SK-N-SH (cell line): ENCODE data around the gene IZUMO1. TPM values are rescaled to one million over a fixed set of nuclear protein-coding genes. Genes with fewer than 3 reads are reported as not detected.
A peak's percentile ranks its signal among the peaks of the same experiment; 100 is the strongest.

Experiments
- CTCF ChIA-PET: fragments of 300-600, 350-600 bp; formaldehyde crosslinking; extraction: SDS; loops from one replicate; lab custom pipeline; 2021; lab: Yijun Ruan, JAX
- POLR2A ChIA-PET: fragments of 350-600 bp; sonication (Branson Sonifier 250); formaldehyde crosslinking; extraction: SDS; loops from one replicate; lab custom pipeline; 2020; ENCODE audit warnings: antibody characterized with exemption, inconsistent platforms; lab: Yijun Ruan, JAX
- DNase-seq: peaks from one replicate; pipeline ENCODE4 v3.0.0; 2012
- H2AFZ ChIP-seq: fragments of 200-600 bp; sonication (generic); 2 replicates; pipeline ENCODE4 v1.8.1; 2016; ENCODE audit warnings: antibody characterized with exemption, mild to moderate bottlenecking, low read depth
- H3F3A ChIP-seq: fragments of 200-600 bp; sonication (generic); replicated peaks from 2 replicates; pipeline ENCODE3; 2016; ENCODE audit warnings: antibody characterized with exemption, mild to moderate bottlenecking; ENCODE audit not compliant: insufficient read depth
- H3K27ac ChIP-seq, 2 experiments: fragments of 200-500 bp in 1 of 2; fragments of 200-600 bp in 1 of 2; sonication (Bioruptor generic) in 1 of 2; sonication (generic), shearing (Covaris generic) in 1 of 2; 2 replicates each; pipeline versions ENCODE4 v1.5.1 to v1.6.1; 2014 to 2016; ENCODE audit warnings: low read depth in 2 of 2, inconsistent platforms in 1 of 2, low read length in 1 of 2, mild to moderate bottlenecking in 1 of 2, mixed read lengths in 1 of 2
- H3K27me3 ChIP-seq: fragments of 200-600 bp; sonication (generic), shearing (Covaris generic); 2 replicates; pipeline ENCODE4 v1.6.1; 2016; ENCODE audit warnings: mixed run types; ENCODE audit not compliant: insufficient read depth
- H3K36me3 ChIP-seq, 2 experiments: fragments of 200-500 bp in 1 of 2; fragments of 200-600 bp in 1 of 2; sonication (Bioruptor generic) in 1 of 2; sonication (generic) in 1 of 2; replicated peaks in 1 of 2; 2 replicates each; pipeline versions ENCODE3 to v1.5.1; 2014 to 2016; ENCODE audit warnings: low read length in 1 of 2, mild to moderate bottlenecking in 1 of 2; ENCODE audit not compliant: insufficient read depth in 2 of 2, control insufficient read depth in 1 of 2
- H3K4me1 ChIP-seq, 2 experiments: fragments of 200-500 bp in 1 of 2; fragments of 200-600 bp in 1 of 2; sonication (Bioruptor generic) in 1 of 2; sonication (generic), shearing (Covaris generic) in 1 of 2; 2 replicates each; pipeline versions ENCODE4 v1.5.1 to v1.6.1; 2014 to 2016; ENCODE audit warnings: low read depth in 1 of 2, low read length in 1 of 2, mixed run types in 1 of 2; ENCODE audit not compliant: insufficient read depth in 2 of 2, control insufficient read depth in 1 of 2
- H3K4me2 ChIP-seq: fragments of 200-600 bp; sonication (generic), shearing (Covaris generic); 2 replicates; pipeline ENCODE4 v1.6.1; 2017; ENCODE audit warnings: mixed run types
- H3K4me3 ChIP-seq, 2 experiments: fragments of 200-500 bp in 1 of 2; fragments of 200-600 bp in 1 of 2; sonication (Bioruptor generic) in 1 of 2; sonication (generic), shearing (Covaris generic) in 1 of 2; 2 replicates each; pipeline versions ENCODE4 v1.5.1 to v1.8.1; 2014 to 2016; ENCODE audit warnings: low read depth in 2 of 2, inconsistent platforms in 1 of 2, low read length in 1 of 2, mild to moderate bottlenecking in 1 of 2, mixed read lengths in 1 of 2, moderate library complexity in 1 of 2
- H3K79me2 ChIP-seq: fragments of 200-600 bp; sonication (generic); 2 replicates; pipeline ENCODE4 v1.8.1; 2017; ENCODE audit warnings: mild to moderate bottlenecking; ENCODE audit not compliant: insufficient read depth
- H3K9ac ChIP-seq: fragments of 200-600 bp; sonication (generic); 2 replicates; pipeline ENCODE4 v1.6.1; 2017; ENCODE audit warnings: mixed run types
- H3K9me2 ChIP-seq: fragments of 200-600 bp; sonication (generic); 2 replicates; pipeline ENCODE4 v1.6.1; 2017; ENCODE audit warnings: mixed run types
- H3K9me3 ChIP-seq: fragments of 200-600 bp; sonication (generic); 2 replicates; pipeline ENCODE4 v1.6.1; 2017; ENCODE audit warnings: mixed run types, mild to moderate bottlenecking, moderate library complexity
- H4K20me1 ChIP-seq: fragments of 200-600 bp; sonication (generic); 2 replicates; pipeline ENCODE4 v1.6.1; 2017; ENCODE audit warnings: mild to moderate bottlenecking, mixed run types; ENCODE audit not compliant: insufficient read depth
- CHD2 ChIP-seq: fragments of 150-350 bp; IDR thresholded peaks from 2 replicates; pipeline ENCODE4 v1.6.1; 2018; ENCODE audit warnings: low read length; ENCODE audit not compliant: partially characterized antibody
- FOXJ3 ChIP-seq: sonication (generic); formaldehyde crosslinking; IDR thresholded peaks from 2 replicates; pipeline ENCODE4 v1.5.1; 2020; ENCODE audit warnings: mild to moderate bottlenecking, missing genetic modification reagents
- FOXM1 ChIP-seq: IDR thresholded peaks from 2 replicates; pipeline ENCODE4 v1.4.0; 2012; ENCODE audit warnings: low read depth, mild to moderate bottlenecking
- MAX ChIP-seq: IDR thresholded peaks from 2 replicates; pipeline ENCODE4 v1.4.0; 2012; ENCODE audit warnings: low read depth
- MXI1 ChIP-seq: IDR thresholded peaks from 2 replicates; pipeline ENCODE4 v1.6.1; 2012; ENCODE audit warnings: mild to moderate bottlenecking, low read depth, low read length, improper control_type of control experiment
- NFIC ChIP-seq: IDR thresholded peaks from 2 replicates; pipeline ENCODE4 v1.4.0; 2012; ENCODE audit warnings: borderline replicate concordance
- NRF1 ChIP-seq: IDR thresholded peaks from 2 replicates; pipeline ENCODE4 v1.6.1; 2012; ENCODE audit warnings: low read depth, mild to moderate bottlenecking, low read length
- POLR2AphosphoS5 ChIP-seq: IDR thresholded peaks from 2 replicates; pipeline ENCODE4 v1.6.1; 2012; ENCODE audit warnings: low read depth, low read length
- RAD21 ChIP-seq: IDR thresholded peaks from 2 replicates; pipeline ENCODE4 v1.6.1; 2012; ENCODE audit warnings: mild to moderate bottlenecking, low read length
- SIN3A ChIP-seq: IDR thresholded peaks from 2 replicates; pipeline ENCODE4 v1.6.1; 2012; ENCODE audit warnings: low read depth, mild to moderate bottlenecking, low read length, moderate library complexity, borderline replicate concordance
- SMC3 ChIP-seq: IDR thresholded peaks from 2 replicates; pipeline ENCODE4 v1.6.1; 2012; ENCODE audit warnings: low read depth, low read length, improper control_type of control experiment
- TAF1 ChIP-seq: IDR thresholded peaks from 2 replicates; pipeline ENCODE4 v1.6.1; 2012; ENCODE audit warnings: low read depth, mild to moderate bottlenecking, low read length, moderate library complexity, borderline replicate concordance
- USF2 ChIP-seq: fragments of 150-350 bp; IDR thresholded peaks from 2 replicates; pipeline ENCODE4 v1.6.1; 2017; ENCODE audit warnings: antibody characterized with exemption, low read length, low read depth, borderline replicate concordance
- ZBTB33 ChIP-seq: IDR thresholded peaks from 2 replicates; pipeline ENCODE4 v1.4.0; 2012; ENCODE audit warnings: low read depth, borderline replicate concordance
- WGBS: methylation state at CpG from one replicate; pipeline ENCODE4 v1.1.6; 2017; ENCODE audit warnings: low lambda C conversion rate; 5-methylcytosine and 5-hydroxymethylcytosine counted together
- polyA plus RNA-seq, 3 experiments: library from polyadenylated mRNA; depleted of rRNA; stranded (reverse); fragments of >200 nt; gene quantifications; 2 replicates each; pipeline ENCODE4 v1.2.3, GENCODE V29; 2012
- TF ChIP-seq, protein P1 (sequence below): IDR thresholded peaks from 2 replicates; pipeline ENCODE4 v1.6.1; 2012; ENCODE audit warnings: mild to moderate bottlenecking, low read depth, low read length, moderate library complexity

IZUMO1 gene
- polyA plus RNA-seq, 1 of the 3 experiments (the other 2 are of a cell fraction), result 0.03 TPM

- TF ChIP-seq, protein P1, sequence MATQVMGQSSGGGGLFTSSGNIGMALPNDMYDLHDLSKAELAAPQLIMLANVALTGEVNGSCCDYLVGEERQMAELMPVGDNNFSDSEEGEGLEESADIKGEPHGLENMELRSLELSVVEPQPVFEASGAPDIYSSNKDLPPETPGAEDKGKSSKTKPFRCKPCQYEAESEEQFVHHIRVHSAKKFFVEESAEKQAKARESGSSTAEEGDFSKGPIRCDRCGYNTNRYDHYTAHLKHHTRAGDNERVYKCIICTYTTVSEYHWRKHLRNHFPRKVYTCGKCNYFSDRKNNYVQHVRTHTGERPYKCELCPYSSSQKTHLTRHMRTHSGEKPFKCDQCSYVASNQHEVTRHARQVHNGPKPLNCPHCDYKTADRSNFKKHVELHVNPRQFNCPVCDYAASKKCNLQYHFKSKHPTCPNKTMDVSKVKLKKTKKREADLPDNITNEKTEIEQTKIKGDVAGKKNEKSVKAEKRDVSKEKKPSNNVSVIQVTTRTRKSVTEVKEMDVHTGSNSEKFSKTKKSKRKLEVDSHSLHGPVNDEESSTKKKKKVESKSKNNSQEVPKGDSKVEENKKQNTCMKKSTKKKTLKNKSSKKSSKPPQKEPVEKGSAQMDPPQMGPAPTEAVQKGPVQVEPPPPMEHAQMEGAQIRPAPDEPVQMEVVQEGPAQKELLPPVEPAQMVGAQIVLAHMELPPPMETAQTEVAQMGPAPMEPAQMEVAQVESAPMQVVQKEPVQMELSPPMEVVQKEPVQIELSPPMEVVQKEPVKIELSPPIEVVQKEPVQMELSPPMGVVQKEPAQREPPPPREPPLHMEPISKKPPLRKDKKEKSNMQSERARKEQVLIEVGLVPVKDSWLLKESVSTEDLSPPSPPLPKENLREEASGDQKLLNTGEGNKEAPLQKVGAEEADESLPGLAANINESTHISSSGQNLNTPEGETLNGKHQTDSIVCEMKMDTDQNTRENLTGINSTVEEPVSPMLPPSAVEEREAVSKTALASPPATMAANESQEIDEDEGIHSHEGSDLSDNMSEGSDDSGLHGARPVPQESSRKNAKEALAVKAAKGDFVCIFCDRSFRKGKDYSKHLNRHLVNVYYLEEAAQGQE, result no peak
- TF ChIP-seq NRF1, result peak; percentile 80
- no peak for TF ChIP-seq FOXM1
- TF ChIP-seq MAX, result peak; percentile 70; the same call in 1 of the 2 replicates
- TF ChIP-seq FOXJ3, result no peak
- TF ChIP-seq TAF1, result 0 out of 2 replicates have a peak, but pooled peaks have one; percentile 8
- TF ChIP-seq POLR2AphosphoS5, result peak; percentile 38; the same call in 1 of the 2 replicates
- TF ChIP-seq USF2, result no peak
These were observed 26.0 kb downstream of the IZUMO1 start (continued) for GRCh38 chr19:48720613-48721296.

GRCh38 chr19:48720251-48720612, 26.5 kb downstream of the IZUMO1 start:
- H4K20me1 ChIP-seq, result no peaks in the 10 kb centered on the region
- no peak overlapping the region; the same call in 1 of the 2 replicates for H2AFZ ChIP-seq
- peak overlapping the region in 1 of 2 experiments; percentile 62; a peak in 2 of 4 replicates for H3K4me3 ChIP-seq
- H3K4me2 ChIP-seq, result peak overlapping the region; percentile 56
- ChIA-PET CTCF (interaction anchor here (0.6 to 2.6 kb wide), 5 partner anchors 19 to 147 kb away, joined by 3 to 13 read pairs (median 3); no protein-coding TSS in a partner anchor), POLR2A (interaction anchor here (0.7 to 1.7 kb wide), 3 partner anchors 19 to 91 kb away, joined by 3 to 9 read pairs (median 3); no protein-coding TSS in a partner anchor)
- no peaks in the 10 kb centered on the region for H3K27me3 ChIP-seq
- no peaks in the 10 kb centered on the region for H3K9me3 ChIP-seq
- peak overlapping the region; percentile 84; the same call in 1 of the 2 replicates for H3K9ac ChIP-seq
- peak overlapping the region; percentile 87 to 88; a peak in 2 of 4 replicates for H3K27ac ChIP-seq
- no peaks in the 10 kb centered on the region for H3K36me3 ChIP-seq
- H3K4me1 ChIP-seq, result peaks cover 13 to 23% of the 10 kb centered on the region in 2 experiments; a peak in 3 of 4 replicates
- DNase-seq, result no peak
- peaks cover 8% of the 10 kb centered on the region for H3F3A ChIP-seq
- WGBS, result 23% methylated on average over 8 of the region's 12 CpGs
- peaks cover 1% of the 10 kb centered on the region; the same call in 1 of the 2 replicates for H3K79me2 ChIP-seq
- H3K9me2 ChIP-seq, result no peaks in the 10 kb centered on the region
- TF ChIP-seq, protein P1, result no peak
- no peak for TF ChIP-seq RAD21
- TF ChIP-seq SIN3A, result no peak
- TF ChIP-seq ZBTB33, result no peak
- TF ChIP-seq MXI1, result no peak
- no peak for TF ChIP-seq MAX
- no peak for TF ChIP-seq NFIC
- no peak for TF ChIP-seq SMC3
- no peak for TF ChIP-seq POLR2AphosphoS5
- TF ChIP-seq USF2, result no peak
- TF ChIP-seq TAF1, result no peak
- no peak for TF ChIP-seq CHD2
